GM19324 (cell line): ENCODE measurements around the gene PCNX2.
A peak's percentile ranks its signal among the peaks of the same experiment; 100 is the strongest.

ENCODE experiments used
- ATAC-seq: cut with Tn5 transposase; IDR thresholded peaks from one replicate; pipeline ENCODE4 v1.9.1; 2021; ENCODE audit warnings: mild to moderate bottlenecking, moderate library complexity; ENCODE audit not compliant: unreplicated experiment, low FRiP score

PCNX2 gene, protein sequence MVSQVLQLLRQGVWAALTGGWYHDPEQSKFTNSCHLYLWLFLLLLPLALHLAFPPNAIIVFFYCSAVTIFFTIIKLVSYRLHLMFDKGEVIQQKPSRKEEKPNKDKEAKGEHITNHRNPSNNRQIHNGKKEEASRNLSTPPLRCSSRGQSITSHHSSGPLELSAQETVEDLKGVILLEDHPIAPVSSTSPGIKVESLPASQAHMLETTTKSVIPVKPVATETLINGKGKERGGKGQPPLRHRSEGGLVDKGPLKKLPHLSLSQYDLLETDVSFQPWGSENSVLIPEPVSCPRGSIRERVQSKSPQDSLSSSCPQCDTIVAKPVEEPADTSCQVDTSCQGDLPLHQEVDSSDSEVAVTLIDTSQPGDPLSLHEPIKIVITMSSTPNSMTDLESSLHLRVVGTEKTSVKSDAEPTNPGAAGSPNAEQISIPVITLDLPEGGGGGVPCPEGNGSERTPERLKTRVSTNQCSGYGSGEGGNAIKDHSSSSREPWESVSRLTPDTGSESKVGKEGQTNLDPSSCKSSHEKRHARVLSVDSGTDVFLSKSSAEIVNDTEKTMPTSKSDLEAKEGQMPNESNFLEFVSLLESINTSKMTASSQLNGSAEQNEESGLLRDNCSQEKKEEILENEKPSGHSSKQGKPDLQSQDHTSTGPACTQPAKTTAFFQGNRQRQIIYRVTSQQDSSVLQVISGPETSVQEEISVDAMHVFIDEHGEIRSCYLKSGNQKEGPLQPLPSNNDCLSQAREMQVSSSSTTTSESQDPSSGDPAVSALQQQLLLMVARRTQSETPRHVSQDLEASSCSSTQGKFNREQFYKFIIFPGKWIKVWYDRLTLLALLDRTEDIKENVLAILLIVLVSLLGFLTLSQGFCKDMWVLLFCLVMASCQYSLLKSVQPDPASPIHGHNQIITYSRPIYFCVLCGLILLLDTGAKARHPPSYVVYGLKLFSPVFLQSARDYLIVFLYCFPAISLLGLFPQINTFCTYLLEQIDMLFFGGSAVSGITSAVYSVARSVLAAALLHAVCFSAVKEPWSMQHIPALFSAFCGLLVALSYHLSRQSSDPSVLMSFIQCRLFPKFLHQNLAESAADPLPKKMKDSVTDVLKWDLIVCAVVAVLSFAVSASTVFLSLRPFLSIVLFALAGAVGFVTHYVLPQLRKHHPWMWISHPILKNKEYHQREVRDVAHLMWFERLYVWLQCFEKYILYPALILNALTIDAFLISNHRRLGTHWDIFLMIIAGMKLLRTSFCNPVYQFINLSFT (N-terminal part only)

DNA sequence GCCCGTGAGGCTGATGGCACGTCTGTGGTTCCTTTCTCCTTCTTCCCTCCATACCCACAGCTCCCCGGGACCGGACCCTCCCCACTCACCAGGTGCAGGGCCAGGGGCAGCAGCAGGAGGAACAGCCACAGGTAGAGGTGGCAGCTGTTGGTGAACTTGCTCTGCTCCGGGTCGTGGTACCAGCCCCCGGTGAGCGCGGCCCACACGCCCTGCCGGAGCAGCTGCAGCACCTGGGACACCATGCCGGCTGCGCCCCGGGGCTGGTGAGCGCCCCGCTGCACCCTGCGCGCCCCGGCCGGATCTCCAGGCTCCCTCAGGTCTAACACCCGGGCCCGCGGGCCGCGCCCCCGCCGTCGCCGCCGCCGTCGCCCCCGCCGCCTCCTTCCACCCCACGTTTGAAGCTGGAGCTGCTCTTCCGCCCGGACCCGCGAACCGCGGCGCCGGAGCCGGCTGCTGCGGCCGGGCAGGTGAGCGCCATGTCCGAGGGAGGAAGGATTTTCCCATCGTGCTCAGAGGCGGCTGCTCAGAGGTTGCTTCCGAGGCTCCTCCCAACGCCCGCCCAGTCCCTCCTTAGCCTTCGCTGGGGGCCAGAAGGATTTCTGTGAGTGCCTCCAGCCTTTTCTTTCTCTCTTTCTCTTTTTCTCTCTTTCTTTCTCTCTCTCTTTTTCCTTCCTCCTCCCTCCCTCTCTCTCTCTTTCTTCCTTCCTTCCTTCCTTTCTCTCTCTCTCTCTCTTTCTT lies at the start of gene PCNX2:
TSS of gene PCNX2 (minus strand) at position 489 of the 738 bp plus-strand sequence. CDS start at position 242, 247 bp downstream.
- peak; percentile 95 for ATAC-seq

DNA sequence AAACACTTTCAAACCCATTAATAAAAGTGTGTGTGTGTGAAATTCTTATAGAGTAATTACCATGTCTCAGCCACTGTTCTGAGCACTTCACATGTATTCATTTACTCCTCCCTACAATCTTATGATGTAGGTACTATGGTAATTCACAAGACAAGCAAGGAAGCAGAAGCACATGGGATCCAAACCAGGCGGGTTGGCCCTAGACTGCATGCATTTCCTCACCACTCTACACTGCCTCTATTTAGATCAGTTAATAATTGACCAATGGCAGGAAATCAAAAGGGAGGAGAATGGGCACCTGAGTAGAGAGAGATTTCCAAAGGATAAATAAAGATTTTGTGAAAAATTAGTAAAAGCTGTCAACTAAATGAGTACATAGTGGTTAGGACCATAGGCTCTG lies 47.7 kb upstream of the PCNX2 start:
- no peak for ATAC-seq

DNA sequence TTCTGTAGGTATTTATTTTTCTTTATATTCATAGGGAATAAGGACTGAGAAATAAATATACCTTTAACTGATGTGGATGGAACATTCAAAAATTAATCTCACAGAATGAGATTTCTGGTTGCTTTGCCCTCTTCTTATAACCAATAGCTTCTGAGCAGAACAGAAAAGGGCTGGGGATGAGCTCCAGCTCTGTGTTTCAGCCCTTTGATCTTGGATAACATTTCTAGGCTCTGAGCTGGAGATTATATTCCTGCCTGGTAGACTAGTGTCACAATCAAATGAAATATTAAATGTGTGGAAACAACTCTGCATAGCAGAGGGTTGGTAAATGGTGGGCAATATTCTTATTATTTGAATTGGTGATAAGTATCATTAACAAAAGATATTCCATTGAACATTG lies 46.6 kb upstream of the PCNX2 start:
- ATAC-seq, result no peak

GRCh38 chr1:233340966-233341516 lies 45.5 kb upstream of the PCNX2 start:
- no peak for ATAC-seq

- no peak for ATAC-seq
Measured at GRCh38 chr1:233340031-233340555, 44.6 kb upstream of the PCNX2 start.

DNA sequence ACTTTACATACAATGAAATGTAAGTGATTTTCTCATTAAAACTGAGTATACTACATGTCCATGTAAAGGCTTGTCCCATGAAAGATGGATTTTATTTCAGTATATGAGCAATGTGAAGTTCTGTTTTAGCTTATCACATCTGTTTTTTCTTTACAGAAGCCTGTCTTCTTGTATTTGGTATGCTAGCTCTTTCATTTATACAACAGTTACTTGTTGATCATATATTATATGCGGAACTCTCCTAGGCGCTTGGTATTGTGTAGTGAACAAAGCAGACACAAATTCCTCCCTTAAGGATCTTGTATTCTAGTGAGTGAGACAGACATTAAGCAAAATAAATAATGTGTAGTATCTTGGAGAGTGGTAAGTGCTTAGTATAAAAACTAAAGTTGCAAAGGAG lies 42.6 kb upstream of the PCNX2 start:
- ATAC-seq, result no peak

GRCh38 chr1:233337505-233337904 lies 42.0 kb upstream of the PCNX2 start:
- ATAC-seq, result no peak

DNA sequence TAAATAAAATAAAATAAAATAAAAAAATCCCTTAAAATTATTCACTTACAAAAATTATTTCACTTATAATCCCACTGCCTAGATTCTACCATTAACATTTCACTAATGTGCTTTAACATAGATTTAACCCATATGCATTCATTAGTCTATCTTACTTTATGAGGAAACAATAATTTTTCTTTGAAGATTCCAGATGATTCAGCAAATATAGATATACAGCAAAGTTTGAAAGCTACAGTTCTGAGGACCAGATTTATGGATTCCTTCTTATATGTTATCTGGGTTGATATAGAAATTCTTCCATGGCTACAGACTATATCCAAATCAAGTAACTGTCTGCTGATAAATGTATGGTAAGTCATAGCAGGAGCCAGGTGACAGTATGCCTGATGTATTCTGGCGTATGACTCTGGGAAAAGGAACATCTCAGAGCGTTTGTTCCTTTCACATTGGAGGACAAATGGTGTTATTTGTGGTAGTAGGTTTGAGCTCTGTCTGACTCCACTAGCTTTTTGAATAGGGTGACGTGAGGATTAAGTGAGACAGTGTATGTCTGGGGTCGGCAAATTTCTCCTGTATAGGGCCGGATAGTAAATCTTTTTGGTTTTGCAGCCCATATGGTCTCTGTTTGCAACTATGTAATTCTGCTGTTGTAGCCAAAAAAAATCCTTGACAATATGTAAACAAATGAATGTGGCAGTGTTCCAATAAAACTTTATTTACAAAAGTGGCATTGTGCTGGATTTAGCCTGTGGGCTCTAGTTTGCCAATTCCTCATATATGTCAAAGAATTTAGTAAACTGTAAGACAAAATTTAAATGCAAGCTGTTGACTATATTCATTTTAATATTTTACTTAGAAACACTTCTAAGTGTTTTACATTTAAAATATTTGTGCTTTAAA lies 41.3 kb upstream of the PCNX2 start:
- ATAC-seq, result no peak

- ATAC-seq, result no peak
Measured at GRCh38 chr1:233334092-233334491, 38.6 kb upstream of the PCNX2 start.

DNA sequence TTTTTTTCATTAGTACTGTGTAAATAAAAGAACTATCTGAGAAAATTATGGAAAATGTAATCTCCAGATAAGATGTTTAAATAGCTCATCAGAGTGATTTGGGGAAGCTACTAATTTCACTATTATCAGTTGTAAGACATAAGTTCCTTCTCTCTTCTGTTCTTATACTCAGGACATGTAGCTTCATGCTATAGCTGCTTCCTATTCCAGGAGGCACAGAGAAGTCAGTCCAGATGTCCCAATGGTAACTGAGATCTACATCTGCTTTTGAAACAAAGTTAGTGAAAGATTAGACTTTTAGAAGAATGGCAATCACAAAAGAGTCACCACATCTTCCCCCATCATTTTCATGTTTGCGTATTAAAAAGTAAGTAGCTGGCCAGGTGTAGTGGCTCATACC lies 37.6 kb upstream of the PCNX2 start:
- no peak for ATAC-seq

DNA sequence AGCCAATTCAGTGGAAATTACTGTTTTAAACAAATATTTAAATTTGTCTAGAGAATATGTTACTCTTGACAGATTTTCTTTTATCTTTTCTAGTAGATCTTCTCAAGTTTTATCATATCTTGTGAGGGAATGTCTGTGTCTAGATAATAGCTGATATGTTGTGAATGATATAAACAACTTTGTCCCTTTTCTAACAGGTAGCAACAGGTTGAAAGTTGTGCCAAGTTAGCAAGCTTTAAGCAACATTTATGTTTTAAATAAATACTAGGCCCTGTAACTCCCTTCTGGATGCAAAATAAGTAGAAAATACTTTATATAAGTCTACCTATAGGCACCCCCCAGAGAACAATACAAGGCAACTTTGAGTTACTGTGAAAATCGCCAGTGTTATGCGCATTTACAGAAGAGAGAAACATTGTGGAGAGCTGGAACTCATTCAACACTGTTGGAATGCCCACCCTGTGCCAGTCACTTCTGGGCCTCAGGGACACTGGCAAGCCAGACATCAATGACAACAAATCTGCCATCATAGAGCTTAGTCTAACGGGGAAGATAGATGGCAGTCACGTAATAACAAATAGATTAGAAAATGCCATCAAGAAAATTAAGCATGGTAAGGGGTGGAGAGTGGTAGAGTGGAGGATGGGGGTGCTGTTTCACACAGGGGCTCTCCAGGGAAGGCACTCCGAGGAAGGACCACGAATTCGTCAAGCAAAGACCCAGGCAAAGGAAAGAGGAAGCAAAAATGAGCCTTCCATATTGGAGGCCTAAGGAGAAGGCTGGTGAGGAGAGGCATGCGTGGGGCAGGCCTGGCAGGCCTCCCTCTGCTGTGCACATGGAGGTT lies 36.4 kb upstream of the PCNX2 start:
- no peak for ATAC-seq

DNA sequence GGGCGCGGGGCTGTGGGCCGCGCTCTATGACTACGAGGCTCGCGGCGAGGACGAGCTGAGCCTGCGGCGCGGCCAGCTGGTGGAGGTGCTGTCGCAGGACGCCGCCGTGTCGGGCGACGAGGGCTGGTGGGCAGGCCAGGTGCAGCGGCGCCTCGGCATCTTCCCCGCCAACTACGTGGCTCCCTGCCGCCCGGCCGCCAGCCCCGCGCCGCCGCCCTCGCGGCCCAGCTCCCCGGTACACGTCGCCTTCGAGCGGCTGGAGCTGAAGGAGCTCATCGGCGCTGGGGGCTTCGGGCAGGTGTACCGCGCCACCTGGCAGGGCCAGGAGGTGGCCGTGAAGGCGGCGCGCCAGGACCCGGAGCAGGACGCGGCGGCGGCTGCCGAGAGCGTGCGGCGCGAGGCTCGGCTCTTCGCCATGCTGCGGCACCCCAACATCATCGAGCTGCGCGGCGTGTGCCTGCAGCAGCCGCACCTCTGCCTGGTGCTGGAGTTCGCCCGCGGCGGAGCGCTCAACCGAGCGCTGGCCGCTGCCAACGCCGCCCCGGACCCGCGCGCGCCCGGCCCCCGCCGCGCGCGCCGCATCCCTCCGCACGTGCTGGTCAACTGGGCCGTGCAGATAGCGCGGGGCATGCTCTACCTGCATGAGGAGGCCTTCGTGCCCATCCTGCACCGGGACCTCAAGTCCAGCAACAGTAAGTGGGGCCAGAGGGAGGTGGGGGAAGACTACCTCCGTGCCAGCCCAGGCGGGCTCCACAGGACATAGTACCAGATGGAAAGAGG lies 32.8 kb upstream of the PCNX2 start:
- ATAC-seq, result peak; percentile 29

DNA sequence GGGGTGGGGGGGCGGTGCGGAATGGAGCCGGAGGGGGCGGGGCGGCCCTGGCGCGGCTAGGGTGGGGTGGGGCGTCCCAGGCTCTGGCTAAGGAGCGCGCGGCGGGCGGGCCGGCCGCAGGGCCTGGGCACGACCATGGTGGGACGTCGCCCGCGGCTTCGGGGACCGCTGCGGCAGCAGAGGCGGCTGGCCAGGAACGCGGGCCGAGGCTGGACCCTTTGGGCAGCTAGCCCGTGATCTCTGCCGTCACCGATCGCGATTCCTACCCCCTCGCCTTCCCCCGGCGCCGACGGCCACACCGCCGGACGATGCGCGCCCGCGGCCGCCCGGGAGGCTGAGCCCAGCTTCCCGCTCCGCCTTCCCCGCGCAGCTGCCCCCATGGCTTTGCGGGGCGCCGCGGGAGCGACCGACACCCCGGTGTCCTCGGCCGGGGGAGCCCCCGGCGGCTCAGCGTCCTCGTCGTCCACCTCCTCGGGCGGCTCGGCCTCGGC lies 32.2 kb upstream of the PCNX2 start, which contains the start of gene MAP3K21:
TSS of gene MAP3K21 (plus strand) at position 74 of the 491 bp plus-strand sequence. CDS start at position 379, 305 bp downstream.
- peak; percentile 56 for ATAC-seq

- ATAC-seq, result peak; percentile 94
Measured at GRCh38 chr1:233326811-233327650, 31.5 kb upstream of the PCNX2 start.

GRCh38 chr1:233326319-233326718 lies 30.8 kb upstream of the PCNX2 start:
- no peak for ATAC-seq

GRCh38 chr1:233323718-233324117 lies 28.2 kb upstream of the PCNX2 start:
- no peak for ATAC-seq
